Osteocyte (in vitro differentiated cells): ENCODE measurements around the gene JAKMIP1. TPM values are rescaled to one million over a fixed set of nuclear protein-coding genes. Genes with fewer than 3 reads are reported as not detected.
"Not testable (repeated sequence)": the region's sequence is repeated elsewhere in the genome, so short reads cannot be mapped to it uniquely, and the experiment has no call there.

Experiments
- DNase-seq: peaks from one replicate; pipeline ENCODE4 v3.0.0; 2021; ENCODE audit warnings: mixed read lengths; ENCODE audit not compliant: unreplicated experiment; ENCODE audit errors: extremely low spot score
- H3K27ac Mint-ChIP-seq: one replicate; pipeline ENCODE4 v1.8.0; 2021; ENCODE audit warnings: mild to moderate bottlenecking, mixed read lengths; ENCODE audit not compliant: unreplicated experiment
- H3K27me3 Mint-ChIP-seq: one replicate; pipeline ENCODE4 v1.8.0; 2021; ENCODE audit warnings: mixed read lengths; ENCODE audit not compliant: unreplicated experiment
- H3K36me3 Mint-ChIP-seq: one replicate; pipeline ENCODE4 v1.8.0; 2021; ENCODE audit warnings: mixed read lengths; ENCODE audit not compliant: unreplicated experiment
- H3K4me1 Mint-ChIP-seq: one replicate; pipeline ENCODE4 v1.8.0; 2021; ENCODE audit warnings: mixed read lengths; ENCODE audit not compliant: unreplicated experiment
- H3K4me3 Mint-ChIP-seq: one replicate; pipeline ENCODE4 v1.8.0; 2021; ENCODE audit warnings: mild to moderate bottlenecking, moderate library complexity, mixed read lengths; ENCODE audit not compliant: unreplicated experiment
- H3K9me3 Mint-ChIP-seq: one replicate; pipeline ENCODE4 v1.8.0; 2021; ENCODE audit warnings: mixed read lengths; ENCODE audit not compliant: unreplicated experiment
- CTCF ChIP-seq: fragments of 200-600 bp; sonication (generic); IDR thresholded peaks from 2 replicates; pipeline ENCODE4 v1.5.0; 2021; ENCODE audit warnings: antibody characterized with exemption, mild to moderate bottlenecking, moderate library complexity
- total RNA-seq: library from RNA; stranded (reverse); gene quantifications from 2 replicates; pipeline ENCODE4 v1.2.1, GENCODE V29; 2021

JAKMIP1 gene
- total RNA-seq, 1 donor from 2014 or later: not detected

- Mint-ChIP-seq H3K27me3 (peaks cover 16% of the 10 kb centered on the region), H3K4me1 (no peaks in the 10 kb centered on the region), H3K27ac (no peak overlapping the region), H3K9me3 (no peaks in the 10 kb centered on the region), H3K36me3 (no peaks in the 10 kb centered on the region), H3K4me3 (no peak overlapping the region)
- no peak for TF ChIP-seq CTCF
- DNase-seq: no peak
Observed at GRCh38 chr4:6008766-6009385, 191.5 kb downstream of the JAKMIP1 start.

DNA sequence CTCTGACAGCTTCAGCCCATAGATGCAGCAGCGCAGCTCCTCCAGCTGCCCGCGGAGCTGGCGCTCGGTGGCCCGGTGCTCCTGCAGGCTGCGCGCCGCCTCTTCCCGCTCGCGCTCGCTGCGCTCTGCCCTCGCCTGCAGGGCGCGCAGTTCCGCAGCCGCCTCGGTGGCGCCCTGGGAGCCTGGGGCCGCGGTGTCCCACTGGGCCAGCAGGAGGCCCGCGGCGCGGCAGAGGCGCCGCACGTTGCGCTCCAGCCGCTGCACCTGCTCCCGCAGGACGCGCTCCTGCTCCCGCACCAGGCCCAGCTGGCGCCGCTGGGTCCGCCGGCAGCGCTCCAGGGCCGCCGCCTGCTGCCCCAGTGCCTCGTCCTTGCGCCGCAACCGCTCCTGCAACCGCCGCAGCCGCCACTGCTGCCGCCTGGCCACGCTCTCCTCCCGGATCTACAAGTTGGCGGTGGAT is 192.2 kb downstream of the JAKMIP1 start:
- H3K9me3 Mint-ChIP-seq: no peaks in the 10 kb centered on the region
- peaks cover 16% of the 10 kb centered on the region for H3K27me3 Mint-ChIP-seq
- no peak for DNase-seq
- H3K27ac Mint-ChIP-seq: no peak overlapping the region
- TF ChIP-seq CTCF: no peak
- H3K36me3 Mint-ChIP-seq: no peaks in the 10 kb centered on the region
- H3K4me1 Mint-ChIP-seq: no peaks in the 10 kb centered on the region
- H3K4me3 Mint-ChIP-seq: no peak overlapping the region

DNA sequence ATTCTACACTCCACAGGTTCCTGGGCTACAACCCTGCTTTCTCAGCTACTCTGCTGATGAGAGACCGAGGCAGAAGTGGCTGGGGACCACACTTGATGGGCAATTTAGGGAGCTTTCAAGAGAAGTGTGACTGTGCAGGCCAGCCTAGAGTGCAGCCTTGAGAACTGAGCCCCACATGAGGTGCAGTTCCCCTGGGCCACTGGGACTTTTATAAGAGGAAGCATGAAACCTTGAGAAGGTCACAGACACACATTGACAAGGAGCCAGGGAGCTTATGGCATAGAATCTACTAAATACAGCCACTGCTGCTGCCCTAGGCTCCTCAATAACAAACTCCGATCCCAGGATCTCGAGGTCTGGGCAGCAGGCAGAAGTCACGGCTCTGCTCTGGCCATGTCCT is 195.2 kb downstream of the JAKMIP1 start:
- no peaks in the 10 kb centered on the region for H3K4me1 Mint-ChIP-seq
- H3K9me3 Mint-ChIP-seq: no peaks in the 10 kb centered on the region
- H3K36me3 Mint-ChIP-seq: no peaks in the 10 kb centered on the region
- H3K27me3 Mint-ChIP-seq: peaks cover 20% of the 10 kb centered on the region
- H3K27ac Mint-ChIP-seq: no peak overlapping the region
- TF ChIP-seq CTCF: no peak
- no peak overlapping the region for H3K4me3 Mint-ChIP-seq
- DNase-seq: no peak

- peaks cover 13% of the 10 kb centered on the region for H3K27me3 Mint-ChIP-seq
- not testable (repeated sequence) for DNase-seq, H3K36me3 Mint-ChIP-seq, H3K4me3 Mint-ChIP-seq, H3K27ac Mint-ChIP-seq, H3K9me3 Mint-ChIP-seq, H3K4me1 Mint-ChIP-seq
Observed at GRCh38 chr4:6003485-6003884, 196.9 kb downstream of the JAKMIP1 start.

DNA sequence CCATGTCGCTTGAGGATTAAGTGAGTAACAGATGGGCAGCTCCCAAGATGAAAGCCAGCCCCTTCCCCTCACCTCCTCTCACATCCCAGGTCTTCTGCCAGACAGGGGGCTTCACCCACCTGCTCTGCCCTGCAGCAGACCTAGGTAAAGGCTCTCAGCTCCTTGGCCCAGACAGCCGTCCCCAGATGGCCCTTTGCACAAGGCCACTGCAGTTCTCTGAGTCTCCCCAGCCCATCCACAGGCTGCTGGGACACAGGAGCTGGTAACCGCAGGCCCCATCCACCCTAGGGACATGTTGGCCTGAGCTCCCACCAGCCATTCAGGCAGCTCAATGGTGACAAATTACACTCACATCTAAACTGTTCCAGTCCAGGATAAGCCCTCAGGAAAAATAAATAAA is 197.4 kb downstream of the JAKMIP1 start:
- H3K4me3 Mint-ChIP-seq: no peak overlapping the region
- no peaks in the 10 kb centered on the region for H3K4me1 Mint-ChIP-seq
- H3K27me3 Mint-ChIP-seq: peaks cover 13% of the 10 kb centered on the region
- no peak overlapping the region for H3K27ac Mint-ChIP-seq
- H3K9me3 Mint-ChIP-seq: no peaks in the 10 kb centered on the region
- TF ChIP-seq CTCF: no peak
- no peak for DNase-seq
- no peaks in the 10 kb centered on the region for H3K36me3 Mint-ChIP-seq

DNA sequence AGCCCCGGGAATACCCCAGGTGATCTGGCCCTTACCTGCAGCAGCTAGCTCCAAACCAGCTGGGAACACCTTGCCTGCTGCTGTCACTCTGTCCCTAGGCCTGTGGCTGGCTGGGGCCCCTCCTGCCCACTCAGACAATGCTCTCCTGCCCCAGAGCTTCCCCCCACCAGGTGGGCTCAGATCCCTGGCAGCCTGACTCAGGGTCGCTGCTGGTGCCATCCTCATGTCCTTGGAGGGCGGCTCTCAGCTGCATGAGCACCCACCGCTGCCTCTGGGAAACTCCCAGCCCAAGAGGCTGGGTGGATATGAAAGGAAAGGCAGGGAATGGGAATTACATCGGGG is 197.9 kb downstream of the JAKMIP1 start:
- Mint-ChIP-seq H3K4me1 (no peaks in the 10 kb centered on the region), H3K4me3 (no peak overlapping the region), H3K9me3 (no peaks in the 10 kb centered on the region), H3K27me3 (peaks cover 13% of the 10 kb centered on the region), H3K36me3 (no peaks in the 10 kb centered on the region), H3K27ac (no peak overlapping the region)
- DNase-seq: no peak
- TF ChIP-seq CTCF: no peak
